GM23338 (cell line): ENCODE measurements around the gene RNF187. TPM values are rescaled to one million over a fixed set of nuclear protein-coding genes. Genes with fewer than 3 reads are reported as not detected.

Source experiments
- ATAC-seq: fragments of 200-7000 bp; cut with Tn5 transposase; 3 replicates; pipeline ENCODE4 v1.9.1; 2020
- DNase-seq: peaks from one replicate; pipeline ENCODE4 v3.0.0-alpha.2; 2015; ENCODE audit warnings: low spot score
- H2AFZ ChIP-seq: fragments of 200-600 bp; sonication (generic); 2 replicates; pipeline ENCODE4 v1.8.0; 2016; ENCODE audit warnings: antibody characterized with exemption, mild to moderate bottlenecking, moderate library complexity
- H3F3A ChIP-seq: fragments of 200-600 bp; sonication (generic); replicated peaks from 2 replicates; pipeline ENCODE4 v1.8.0; 2017; ENCODE audit warnings: antibody characterized with exemption, mixed run types, low read depth
- H3K27ac ChIP-seq: fragments of 200-600 bp; sonication (generic); 2 replicates; pipeline ENCODE4 v1.6.1; 2016; ENCODE audit warnings: low read depth
- H3K27me3 ChIP-seq: fragments of 200-600 bp; sonication (generic); 2 replicates; pipeline ENCODE4 v1.8.0; 2016; ENCODE audit warnings: mild to moderate bottlenecking, mixed run types, moderate library complexity; ENCODE audit not compliant: insufficient read depth
- H3K36me3 ChIP-seq: fragments of 200-600 bp; sonication (generic); 2 replicates; pipeline ENCODE4 v1.8.0; 2016; ENCODE audit warnings: mild to moderate bottlenecking; ENCODE audit not compliant: insufficient read depth
- H3K4me1 ChIP-seq: fragments of 200-600 bp; sonication (generic); 2 replicates; pipeline ENCODE4 v1.8.0; 2016; ENCODE audit warnings: mild to moderate bottlenecking, moderate library complexity; ENCODE audit not compliant: insufficient read depth
- H3K4me2 ChIP-seq: fragments of 200-600 bp; sonication (generic); 2 replicates; pipeline ENCODE4 v1.7.1; 2017; ENCODE audit warnings: mixed run types
- H3K4me3 ChIP-seq: fragments of 200-600 bp; sonication (generic); 2 replicates; pipeline ENCODE4 v1.6.1; 2016; ENCODE audit warnings: mixed run types
- H3K79me2 ChIP-seq: fragments of 200-600 bp; sonication (generic); replicated peaks from 2 replicates; pipeline ENCODE4 v1.8.0; 2017; ENCODE audit warnings: mild to moderate bottlenecking; ENCODE audit not compliant: insufficient read depth
- H3K9me2 ChIP-seq: fragments of 200-600 bp; sonication (generic); 2 replicates; pipeline ENCODE4 v1.8.0; 2017; ENCODE audit not compliant: insufficient read depth
- H4K20me1 ChIP-seq: fragments of 200-600 bp; sonication (generic); replicated peaks from 2 replicates; pipeline ENCODE4 v1.8.0; 2017; ENCODE audit warnings: mild to moderate bottlenecking; ENCODE audit not compliant: insufficient read depth
- H3K27ac Mint-ChIP-seq: 2 replicates; pipeline ENCODE4 v1.8.0; 2020; ENCODE audit warnings: inconsistent platforms, mild to moderate bottlenecking, moderate library complexity, mixed read lengths
- H3K27me3 Mint-ChIP-seq: 3 replicates; pipeline ENCODE4 v1.8.0; 2022; ENCODE audit warnings: low read depth, mild to moderate bottlenecking, moderate library complexity, mixed read lengths, inconsistent platforms; ENCODE audit not compliant: insufficient read depth, poor library complexity
- H3K36me3 Mint-ChIP-seq: 3 replicates; pipeline ENCODE4 v1.8.0; 2021; ENCODE audit warnings: low read depth, mild to moderate bottlenecking, inconsistent platforms, moderate library complexity, mixed read lengths
- H3K4me1 Mint-ChIP-seq: 3 replicates; pipeline ENCODE4 v1.8.0; 2020; ENCODE audit warnings: mild to moderate bottlenecking, inconsistent platforms, mixed read lengths
- H3K4me3 Mint-ChIP-seq: 3 replicates; pipeline ENCODE4 v1.8.0; 2021; ENCODE audit warnings: moderate library complexity, mild to moderate bottlenecking, inconsistent platforms, mixed read lengths
- H3K9me3 Mint-ChIP-seq: 3 replicates; pipeline ENCODE4 v1.8.0; 2020; ENCODE audit warnings: moderate library complexity, mild to moderate bottlenecking, inconsistent platforms, mixed read lengths
- CREB1 ChIP-seq: fragments of 250-450 bp; sonication (Bioruptor Pico); IDR thresholded peaks from 2 replicates; pipeline ENCODE4 v1.5.0; 2020; ENCODE audit warnings: low read depth, mild to moderate bottlenecking, moderate library complexity
- EZH2 ChIP-seq: fragments of 200-600 bp; sonication (generic); IDR thresholded peaks from one replicate; pipeline ENCODE4 v1.8.0; 2017; ENCODE audit warnings: antibody characterized with exemption, mild to moderate bottlenecking, low read depth; ENCODE audit not compliant: unreplicated experiment
- EZH2phosphoT487 ChIP-seq: fragments of 200-600 bp; sonication (generic); IDR thresholded peaks from one replicate; pipeline ENCODE4 v1.8.1; 2018; ENCODE audit warnings: antibody characterized with exemption; ENCODE audit not compliant: unreplicated experiment
- NANOG ChIP-seq: IDR thresholded peaks from 2 replicates; pipeline ENCODE4 v1.6.1; 2016; ENCODE audit warnings: antibody characterized with exemption, borderline replicate concordance
- POLR2AphosphoS5 ChIP-seq: IDR thresholded peaks from 2 replicates; pipeline ENCODE4 v1.6.1; 2016; ENCODE audit warnings: antibody characterized with exemption, low read depth
- ZNF114 ChIP-seq: fragments of 250-450 bp; sonication (Bioruptor Pico); IDR thresholded peaks from 2 replicates; pipeline ENCODE4 v1.5.0; 2020; ENCODE audit warnings: mild to moderate bottlenecking, moderate library complexity
- ZNF331 ChIP-seq: fragments of 250-450 bp; sonication (Bioruptor Pico); IDR thresholded peaks from 2 replicates; pipeline ENCODE4 v1.5.0; 2020; ENCODE audit warnings: low read depth, mild to moderate bottlenecking, moderate library complexity
- polyA plus RNA-seq: library from polyadenylated mRNA; unstranded; fragments of >200 nt; fragmentation: Nextera tagmentation; extraction: Ambion mirVana; gene quantifications from 2 replicates; pipeline ENCODE4 v1.2.1, GENCODE V29; 2016
- total RNA-seq: library from RNA; depleted of rRNA; stranded (reverse); fragments of >200 nt; shearing (Covaris generic); gene quantifications from 2 replicates; pipeline ENCODE4 v1.2.3, GENCODE V29; 2014
- TF ChIP-seq, protein P1 (sequence below): fragments of 250-450 bp; sonication (Bioruptor Pico); IDR thresholded peaks from 2 replicates; pipeline ENCODE4 v1.5.0; 2020; ENCODE audit warnings: mild to moderate bottlenecking, moderate library complexity
- TF ChIP-seq, protein P2 (sequence below): IDR thresholded peaks from 2 replicates; pipeline ENCODE4 v1.6.1; 2016; ENCODE audit warnings: antibody characterized with exemption

Gene RNF187
- total and polyA plus RNA-seq, 2 experiments from 2014 or later: 24.8 to 55.3 TPM

GRCh38 chr1:228541725-228542124, 54.5 kb downstream of the RNF187 start (continued):
- TF ChIP-seq, protein P1, sequence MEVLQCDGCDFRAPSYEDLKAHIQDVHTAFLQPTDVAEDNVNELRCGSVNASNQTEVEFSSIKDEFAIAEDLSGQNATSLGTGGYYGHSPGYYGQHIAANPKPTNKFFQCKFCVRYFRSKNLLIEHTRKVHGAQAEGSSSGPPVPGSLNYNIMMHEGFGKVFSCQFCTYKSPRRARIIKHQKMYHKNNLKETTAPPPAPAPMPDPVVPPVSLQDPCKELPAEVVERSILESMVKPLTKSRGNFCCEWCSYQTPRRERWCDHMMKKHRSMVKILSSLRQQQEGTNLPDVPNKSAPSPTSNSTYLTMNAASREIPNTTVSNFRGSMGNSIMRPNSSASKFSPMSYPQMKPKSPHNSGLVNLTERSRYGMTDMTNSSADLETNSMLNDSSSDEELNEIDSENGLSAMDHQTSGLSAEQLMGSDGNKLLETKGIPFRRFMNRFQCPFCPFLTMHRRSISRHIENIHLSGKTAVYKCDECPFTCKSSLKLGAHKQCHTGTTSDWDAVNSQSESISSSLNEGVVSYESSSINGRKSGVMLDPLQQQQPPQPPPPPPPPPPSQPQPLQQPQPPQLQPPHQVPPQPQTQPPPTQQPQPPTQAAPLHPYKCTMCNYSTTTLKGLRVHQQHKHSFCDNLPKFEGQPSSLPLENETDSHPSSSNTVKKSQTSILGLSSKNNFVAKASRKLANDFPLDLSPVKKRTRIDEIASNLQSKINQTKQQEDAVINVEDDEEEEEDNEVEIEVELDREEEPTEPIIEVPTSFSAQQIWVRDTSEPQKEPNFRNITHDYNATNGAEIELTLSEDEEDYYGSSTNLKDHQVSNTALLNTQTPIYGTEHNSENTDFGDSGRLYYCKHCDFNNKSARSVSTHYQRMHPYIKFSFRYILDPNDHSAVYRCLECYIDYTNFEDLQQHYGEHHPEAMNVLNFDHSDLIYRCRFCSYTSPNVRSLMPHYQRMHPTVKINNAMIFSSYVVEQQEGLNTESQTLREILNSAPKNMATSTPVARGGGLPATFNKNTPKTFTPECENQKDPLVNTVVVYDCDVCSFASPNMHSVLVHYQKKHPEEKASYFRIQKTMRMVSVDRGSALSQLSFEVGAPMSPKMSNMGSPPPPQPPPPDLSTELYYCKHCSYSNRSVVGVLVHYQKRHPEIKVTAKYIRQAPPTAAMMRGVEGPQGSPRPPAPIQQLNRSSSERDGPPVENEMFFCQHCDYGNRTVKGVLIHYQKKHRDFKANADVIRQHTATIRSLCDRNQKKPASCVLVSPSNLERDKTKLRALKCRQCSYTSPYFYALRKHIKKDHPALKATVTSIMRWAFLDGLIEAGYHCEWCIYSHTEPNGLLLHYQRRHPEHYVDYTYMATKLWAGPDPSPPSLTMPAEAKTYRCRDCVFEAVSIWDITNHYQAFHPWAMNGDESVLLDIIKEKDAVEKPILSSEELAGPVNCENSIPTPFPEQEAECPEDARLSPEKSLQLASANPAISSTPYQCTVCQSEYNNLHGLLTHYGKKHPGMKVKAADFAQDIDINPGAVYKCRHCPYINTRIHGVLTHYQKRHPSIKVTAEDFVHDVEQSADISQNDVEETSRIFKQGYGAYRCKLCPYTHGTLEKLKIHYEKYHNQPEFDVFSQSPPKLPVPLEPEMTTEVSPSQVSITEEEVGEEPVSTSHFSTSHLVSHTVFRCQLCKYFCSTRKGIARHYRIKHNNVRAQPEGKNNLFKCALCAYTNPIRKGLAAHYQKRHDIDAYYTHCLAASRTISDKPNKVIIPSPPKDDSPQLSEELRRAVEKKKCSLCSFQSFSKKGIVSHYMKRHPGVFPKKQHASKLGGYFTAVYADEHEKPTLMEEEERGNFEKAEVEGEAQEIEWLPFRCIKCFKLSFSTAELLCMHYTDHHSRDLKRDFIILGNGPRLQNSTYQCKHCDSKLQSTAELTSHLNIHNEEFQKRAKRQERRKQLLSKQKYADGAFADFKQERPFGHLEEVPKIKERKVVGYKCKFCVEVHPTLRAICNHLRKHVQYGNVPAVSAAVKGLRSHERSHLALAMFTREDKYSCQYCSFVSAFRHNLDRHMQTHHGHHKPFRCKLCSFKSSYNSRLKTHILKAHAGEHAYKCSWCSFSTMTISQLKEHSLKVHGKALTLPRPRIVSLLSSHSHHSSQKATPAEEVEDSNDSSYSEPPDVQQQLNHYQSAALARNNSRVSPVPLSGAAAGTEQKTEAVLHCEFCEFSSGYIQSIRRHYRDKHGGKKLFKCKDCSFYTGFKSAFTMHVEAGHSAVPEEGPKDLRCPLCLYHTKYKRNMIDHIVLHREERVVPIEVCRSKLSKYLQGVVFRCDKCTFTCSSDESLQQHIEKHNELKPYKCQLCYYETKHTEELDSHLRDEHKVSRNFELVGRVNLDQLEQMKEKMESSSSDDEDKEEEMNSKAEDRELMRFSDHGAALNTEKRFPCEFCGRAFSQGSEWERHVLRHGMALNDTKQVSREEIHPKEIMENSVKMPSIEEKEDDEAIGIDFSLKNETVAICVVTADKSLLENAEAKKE (CRISPR knock-in tag): no peak
- TF ChIP-seq NANOG (no peak), CREB1 (CRISPR knock-in tag) (no peak)

GRCh38 chr1:228542376-228542775, 55.2 kb downstream of the RNF187 start:
- peaks cover 100% of the 10 kb centered on the region for H3K27me3 Mint-ChIP-seq

More at GRCh38 chr1:228542376-228542775, 55.2 kb downstream of the RNF187 start:
- Histone ChIP-seq H3K27me3 (peaks cover 100% of the 10 kb centered on the region), H4K20me1 (no peaks in the 10 kb centered on the region), H3K4me2 (no peak overlapping the region), H3F3A (no peaks in the 10 kb centered on the region), H3K27ac (no peak overlapping the region), H3K9me2 (no peaks in the 10 kb centered on the region), H2AFZ (no peak overlapping the region), H3K4me3 (no peak overlapping the region), H3K79me2 (no peaks in the 10 kb centered on the region), H3K36me3 (no peaks in the 10 kb centered on the region), H3K4me1 (no peaks in the 10 kb centered on the region)
- TF ChIP-seq, protein P2, sequence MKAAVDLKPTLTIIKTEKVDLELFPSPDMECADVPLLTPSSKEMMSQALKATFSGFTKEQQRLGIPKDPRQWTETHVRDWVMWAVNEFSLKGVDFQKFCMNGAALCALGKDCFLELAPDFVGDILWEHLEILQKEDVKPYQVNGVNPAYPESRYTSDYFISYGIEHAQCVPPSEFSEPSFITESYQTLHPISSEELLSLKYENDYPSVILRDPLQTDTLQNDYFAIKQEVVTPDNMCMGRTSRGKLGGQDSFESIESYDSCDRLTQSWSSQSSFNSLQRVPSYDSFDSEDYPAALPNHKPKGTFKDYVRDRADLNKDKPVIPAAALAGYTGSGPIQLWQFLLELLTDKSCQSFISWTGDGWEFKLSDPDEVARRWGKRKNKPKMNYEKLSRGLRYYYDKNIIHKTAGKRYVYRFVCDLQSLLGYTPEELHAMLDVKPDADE: no peak
- no peak for TF ChIP-seq CREB1 (CRISPR knock-in tag)
- TF ChIP-seq ZNF331 (CRISPR knock-in tag): no peak
- TF ChIP-seq EZH2phosphoT487: no peak
- TF ChIP-seq POLR2AphosphoS5: no peak
- TF ChIP-seq NANOG: no peak
- no peak for TF ChIP-seq ZNF114 (CRISPR knock-in tag)
- TF ChIP-seq, protein P1 (CRISPR knock-in tag): no peak
- TF ChIP-seq EZH2: no peak
- peaks cover 10% of the 10 kb centered on the region; the same call in 2 of the 3 replicates for H3K36me3 Mint-ChIP-seq
- no peak overlapping the region for H3K4me3 Mint-ChIP-seq
- no peaks in the 10 kb centered on the region for H3K4me1 Mint-ChIP-seq
- ATAC-seq (no peak), DNase-seq (no peak)
- no peak overlapping the region for H3K27ac Mint-ChIP-seq
- peaks cover 87% of the 10 kb centered on the region for H3K9me3 Mint-ChIP-seq
